HG02759 (cell line): ENCODE measurements around the gene STMND1.

Experiments
- ATAC-seq: cut with Tn5 transposase; IDR thresholded peaks from one replicate; pipeline ENCODE4 v1.9.1; 2021; ENCODE audit warnings: mild to moderate bottlenecking, moderate library complexity; ENCODE audit not compliant: unreplicated experiment

STMND1 gene

GRCh38 chr6:17097982-17098381 lies 3.9 kb upstream of the STMND1 start:
- no peak for ATAC-seq

GRCh38 chr6:17098538-17098937 lies 3.3 kb upstream of the STMND1 start:
- ATAC-seq, result no peak

- no peak for ATAC-seq
These were observed 2.3 kb upstream of the STMND1 start for GRCh38 chr6:17099401-17100059.

GRCh38 chr6:17100806-17101205 lies 1.0 kb upstream of the STMND1 start:
- ATAC-seq, result no peak

- no peak for ATAC-seq
These were observed 514 bp downstream of the STMND1 start for GRCh38 chr6:17102258-17102870.

- ATAC-seq, result no peak
These were observed 1.9 kb downstream of the STMND1 start for GRCh38 chr6:17103715-17104114.

- no peak for ATAC-seq
These were observed 6.0 kb downstream of the STMND1 start for GRCh38 chr6:17107863-17108262.

GRCh38 chr6:17115251-17116116 lies 13.6 kb downstream of the STMND1 start:
- ATAC-seq, result no peak

- no peak for ATAC-seq
These were observed 14.2 kb downstream of the STMND1 start for GRCh38 chr6:17116117-17116440.

- ATAC-seq, result no peak
These were observed 18.2 kb downstream of the STMND1 start for GRCh38 chr6:17120019-17120418.

GRCh38 chr6:17125407-17125806 lies 23.6 kb downstream of the STMND1 start:
- ATAC-seq, result no peak

- ATAC-seq, result no peak
These were observed 28.9 kb downstream of the STMND1 start for GRCh38 chr6:17130786-17131185.

- no peak for ATAC-seq
These were observed 31.1 kb downstream of the STMND1 start for GRCh38 chr6:17132967-17133366.

GRCh38 chr6:17138033-17138432 lies 36.2 kb downstream of the STMND1 start:
- no peak for ATAC-seq

GRCh38 chr6:17144016-17144415 lies 42.2 kb downstream of the STMND1 start:
- no peak for ATAC-seq

- no peak for ATAC-seq
These were observed 47.7 kb downstream of the STMND1 start for GRCh38 chr6:17149571-17149970.

- no peak for ATAC-seq
These were observed 48.2 kb downstream of the STMND1 start for GRCh38 chr6:17150096-17150495.

GRCh38 chr6:17151888-17152287 lies 50.0 kb downstream of the STMND1 start:
- ATAC-seq, result no peak

GRCh38 chr6:17152703-17153102 lies 50.9 kb downstream of the STMND1 start:
- no peak for ATAC-seq

- no peak for ATAC-seq
These were observed 54.5 kb downstream of the STMND1 start for GRCh38 chr6:17156112-17156921.

GRCh38 chr6:17156966-17157365 lies 55.1 kb downstream of the STMND1 start:
- no peak for ATAC-seq
